ENCODE data around the gene GPNMB.
A peak's percentile ranks its signal among the peaks of the same experiment; 100 is the strongest.

Gene GPNMB

DNA sequence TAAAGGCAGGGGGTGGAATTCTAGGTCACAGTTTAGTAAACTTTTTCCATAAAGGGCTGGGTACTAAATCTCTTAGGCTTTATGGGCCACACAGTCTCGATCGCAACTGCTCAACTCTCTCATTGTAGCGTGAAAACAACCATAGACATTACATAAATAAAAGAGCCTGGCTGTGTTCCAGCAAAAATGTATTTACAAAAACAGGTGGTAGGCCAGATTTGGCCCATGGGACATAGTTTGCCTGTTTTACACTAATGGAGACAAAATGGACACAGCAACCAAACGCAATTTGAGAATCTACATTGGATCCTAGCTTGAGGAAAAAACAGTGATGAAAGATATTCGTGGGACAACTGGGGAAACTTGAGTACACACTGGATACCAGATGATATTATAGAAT lies 29.3 kb downstream of the GPNMB start:
- DNase-seq, result no peak

DNA sequence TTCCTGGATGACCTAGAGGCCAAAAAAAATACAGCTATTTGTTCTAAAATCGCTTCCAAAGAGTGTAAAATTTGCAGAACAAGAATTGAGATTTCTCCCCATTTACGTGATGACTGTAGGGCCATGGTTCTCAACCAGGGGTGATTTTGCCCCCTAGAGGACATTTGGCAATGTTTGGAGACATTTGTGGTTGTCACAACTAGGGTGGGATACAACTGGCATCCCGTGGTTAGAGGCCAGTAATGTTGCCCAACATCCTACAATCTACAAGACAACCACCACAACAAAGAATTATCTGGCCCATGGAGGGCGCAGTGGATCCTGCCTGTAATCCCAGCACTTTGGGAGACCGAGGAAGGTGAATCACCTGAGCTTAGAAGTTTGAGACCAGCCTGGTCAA lies 29.8 kb downstream of the GPNMB start:
- DNase-seq, result no peak

DNA sequence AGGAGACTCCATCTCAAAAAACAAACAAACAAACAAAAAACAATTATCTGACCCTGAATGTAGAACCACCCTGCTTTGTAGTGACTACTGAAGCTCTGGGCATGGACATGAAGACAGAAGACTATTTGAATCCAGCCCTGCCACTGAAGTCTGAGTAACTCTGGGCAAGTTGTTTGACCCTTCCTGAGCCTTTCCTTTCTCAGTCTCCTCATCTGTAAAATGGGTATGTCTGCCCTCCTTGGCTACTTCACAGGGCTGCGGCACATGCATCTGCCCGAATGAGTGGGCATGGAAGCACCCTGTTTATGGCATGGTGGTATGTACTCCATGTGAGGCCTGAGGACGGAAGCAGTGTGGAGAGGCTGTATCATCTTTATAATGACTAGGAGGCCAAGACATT lies 30.4 kb downstream of the GPNMB start:
- DNase-seq, result no peak

DNA sequence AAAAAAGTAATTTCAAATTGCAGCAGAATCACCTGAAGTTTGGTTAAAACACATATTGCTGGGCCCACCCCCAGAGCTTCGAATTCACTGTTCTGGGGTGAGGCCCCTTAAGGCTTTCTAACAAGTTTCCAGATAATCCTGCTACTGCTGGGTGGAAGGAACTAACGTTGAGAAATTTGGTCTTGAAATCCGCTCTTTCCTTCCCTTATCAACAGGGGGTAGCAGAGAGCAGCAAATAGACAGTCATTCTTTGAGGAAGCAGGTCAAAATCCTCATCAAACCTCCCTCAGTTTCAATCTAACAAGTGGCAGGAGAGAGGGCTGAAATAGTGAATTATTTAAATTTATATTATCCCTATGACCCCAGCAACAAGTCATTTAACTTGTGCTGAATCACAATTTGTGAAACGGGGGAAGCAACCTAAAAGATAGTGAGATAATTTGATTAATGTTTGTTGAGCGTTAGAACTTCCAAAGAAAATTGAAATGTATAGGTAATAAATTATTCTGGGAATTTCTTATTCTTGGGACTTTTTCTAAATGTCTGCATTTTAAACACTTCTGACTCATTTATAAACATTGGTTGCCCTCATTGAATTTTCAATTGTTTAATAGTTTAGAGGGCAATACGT lies 30.9 kb downstream of the GPNMB start:
- DNase-seq, result peak; percentile 24

DNA sequence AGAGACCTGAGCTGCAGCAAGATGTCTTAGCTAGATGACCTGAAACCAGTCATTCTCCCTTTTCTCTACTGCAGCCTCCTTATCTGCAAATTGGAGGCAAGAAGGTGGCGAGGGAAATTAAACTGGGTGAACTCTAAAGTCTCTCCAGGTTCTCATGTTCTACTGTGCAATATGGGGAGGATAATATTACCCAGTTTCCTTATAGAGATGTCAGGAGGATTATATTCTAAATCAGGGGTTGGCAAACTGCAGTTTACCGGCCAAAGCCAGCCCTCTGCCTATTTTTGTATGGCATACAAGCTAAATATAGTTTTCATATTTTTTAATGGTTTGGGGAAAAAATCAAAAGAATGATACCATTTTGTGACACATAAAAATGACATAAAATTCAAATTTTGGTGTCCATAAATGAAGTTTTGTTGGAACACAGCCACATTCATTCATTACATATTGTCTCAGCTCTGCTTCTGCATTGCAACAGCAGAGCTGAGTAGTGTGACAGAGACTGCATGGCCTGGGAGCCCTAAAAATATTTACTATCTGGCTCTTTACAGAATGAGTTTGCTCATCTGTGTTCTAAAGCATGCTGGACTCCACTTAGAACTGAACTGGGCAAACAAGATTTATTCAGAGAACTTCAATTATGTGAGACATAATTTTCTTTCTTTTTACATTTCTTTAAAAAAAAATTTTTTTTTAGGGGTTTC lies 33.4 kb downstream of the GPNMB start:
- no peak for DNase-seq

DNA sequence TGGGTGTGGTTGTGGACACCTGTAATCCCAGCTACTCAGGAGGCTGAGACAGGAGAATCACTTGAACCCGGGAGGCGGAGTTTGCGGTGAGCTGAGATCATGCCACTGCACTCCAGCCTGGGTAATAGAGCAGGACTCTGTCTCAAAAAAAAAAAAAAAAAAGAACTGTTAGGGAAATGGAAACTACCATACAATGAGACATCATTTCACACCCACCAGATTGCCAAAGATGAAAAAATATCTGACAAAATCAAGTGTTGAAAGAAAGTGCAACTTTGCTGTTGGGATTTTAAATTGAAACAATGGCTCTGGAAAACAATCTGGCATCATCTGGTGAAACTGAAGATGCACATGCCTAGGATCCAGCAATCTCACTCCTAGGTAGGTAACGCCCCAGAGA lies 36.5 kb downstream of the GPNMB start:
- no peak for DNase-seq

DNA sequence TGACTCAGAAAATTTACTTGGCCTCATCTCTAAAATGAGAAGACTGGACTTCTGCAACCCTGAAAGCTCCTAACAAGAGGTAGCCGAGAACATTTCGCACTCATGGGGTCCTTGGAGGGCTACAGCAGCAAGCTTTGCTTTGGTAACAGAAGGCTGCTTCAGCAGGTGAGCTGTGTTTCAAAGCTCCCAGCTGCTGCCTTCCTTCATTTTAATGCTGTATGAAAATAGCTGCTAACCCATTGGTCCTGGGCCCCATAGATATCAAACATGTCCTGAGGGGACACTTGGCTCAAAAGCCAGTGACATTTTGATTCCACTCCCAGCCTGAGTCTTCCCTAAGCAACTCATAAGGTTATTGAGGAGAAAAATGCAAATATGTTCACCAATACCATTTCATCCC lies 38.3 kb downstream of the GPNMB start:
- DNase-seq, result no peak

DNA sequence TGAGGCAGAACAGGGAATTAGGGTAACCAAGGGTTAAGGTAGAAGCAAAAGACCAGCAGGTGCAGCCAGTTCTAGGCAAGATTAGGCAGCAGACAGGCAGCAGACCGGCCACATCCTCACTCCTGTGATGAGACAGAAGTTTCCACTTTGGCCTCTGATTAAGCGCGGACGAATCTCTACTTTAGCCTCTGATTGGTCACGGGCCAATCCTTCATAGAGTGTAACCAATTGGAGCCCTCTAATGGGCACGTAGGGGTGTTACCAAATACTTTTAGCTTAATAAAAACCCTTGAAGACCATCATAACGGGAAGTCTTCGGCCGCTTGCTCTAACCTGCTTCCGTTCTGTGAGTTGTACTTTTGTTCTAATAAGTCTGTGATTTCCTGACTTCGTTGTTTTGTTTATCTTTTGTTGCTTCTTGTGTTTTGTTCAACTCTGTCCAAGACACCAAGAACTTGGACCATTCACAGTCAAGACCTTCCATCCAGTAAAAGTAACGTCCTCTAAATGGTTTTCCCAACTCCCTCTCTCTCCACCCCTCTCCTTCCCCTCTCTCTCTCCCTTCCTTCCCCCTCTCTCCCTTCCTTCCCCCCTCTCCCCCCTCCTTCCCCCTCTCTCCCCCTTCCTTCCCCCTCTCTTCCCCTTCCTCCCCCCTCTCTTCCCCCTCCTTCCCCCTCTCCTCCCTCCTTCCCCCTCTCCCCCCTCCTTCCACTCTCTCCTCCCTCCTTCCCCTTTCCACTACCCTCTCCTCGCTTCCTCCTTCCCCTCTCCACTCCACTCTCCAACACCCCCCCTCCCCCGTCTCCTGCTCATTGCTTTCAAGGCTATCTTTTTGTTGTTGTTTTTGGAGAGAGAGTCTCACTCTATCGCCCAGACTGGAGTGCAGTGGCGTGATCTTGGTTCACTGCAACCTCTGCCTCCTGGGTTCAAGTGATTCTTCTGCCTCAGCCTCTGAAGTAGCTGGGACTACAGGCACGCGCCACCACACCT lies 39.4 kb downstream of the GPNMB start:
- no peak for DNase-seq

DNA sequence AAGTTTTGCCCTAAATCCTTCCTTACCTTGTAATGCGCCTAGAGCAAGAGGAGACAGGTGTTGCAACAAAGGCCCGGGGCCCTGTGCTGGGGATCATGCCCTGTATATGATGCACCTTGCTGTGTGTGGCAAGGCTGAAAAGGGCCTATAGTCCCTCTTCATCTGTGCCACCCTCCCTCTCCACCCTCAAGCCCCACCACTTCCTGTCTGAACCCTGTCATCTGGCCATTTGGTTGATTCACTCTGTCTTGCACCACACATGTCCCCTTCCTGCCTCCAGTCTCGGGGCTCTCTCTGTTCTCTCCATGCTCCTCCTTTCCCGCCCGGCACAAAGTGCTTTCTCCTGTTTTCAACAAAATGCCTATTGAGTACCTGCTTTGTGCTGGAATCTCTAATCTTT lies 41.0 kb downstream of the GPNMB start:
- DNase-seq, result no peak

DNA sequence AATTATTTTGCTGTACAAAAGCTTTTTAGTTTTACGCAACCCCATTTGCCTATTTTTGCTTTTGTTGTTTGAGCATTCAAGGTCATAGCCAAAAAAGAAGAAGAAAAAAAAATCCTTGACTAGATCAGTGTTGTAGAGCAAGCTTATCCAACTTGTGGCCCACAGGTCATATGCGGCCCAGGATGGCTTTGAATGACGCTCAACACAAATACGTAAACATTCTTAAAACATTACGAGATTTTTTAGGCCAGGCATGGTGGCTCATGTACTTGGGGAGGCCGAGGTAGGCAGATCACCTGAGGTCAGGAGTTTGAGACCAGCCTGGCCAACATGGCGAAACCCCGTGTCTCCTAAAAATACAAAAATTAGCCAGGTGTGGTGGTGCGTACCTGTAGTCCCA lies 44.4 kb downstream of the GPNMB start:
- no peak for DNase-seq

DNA sequence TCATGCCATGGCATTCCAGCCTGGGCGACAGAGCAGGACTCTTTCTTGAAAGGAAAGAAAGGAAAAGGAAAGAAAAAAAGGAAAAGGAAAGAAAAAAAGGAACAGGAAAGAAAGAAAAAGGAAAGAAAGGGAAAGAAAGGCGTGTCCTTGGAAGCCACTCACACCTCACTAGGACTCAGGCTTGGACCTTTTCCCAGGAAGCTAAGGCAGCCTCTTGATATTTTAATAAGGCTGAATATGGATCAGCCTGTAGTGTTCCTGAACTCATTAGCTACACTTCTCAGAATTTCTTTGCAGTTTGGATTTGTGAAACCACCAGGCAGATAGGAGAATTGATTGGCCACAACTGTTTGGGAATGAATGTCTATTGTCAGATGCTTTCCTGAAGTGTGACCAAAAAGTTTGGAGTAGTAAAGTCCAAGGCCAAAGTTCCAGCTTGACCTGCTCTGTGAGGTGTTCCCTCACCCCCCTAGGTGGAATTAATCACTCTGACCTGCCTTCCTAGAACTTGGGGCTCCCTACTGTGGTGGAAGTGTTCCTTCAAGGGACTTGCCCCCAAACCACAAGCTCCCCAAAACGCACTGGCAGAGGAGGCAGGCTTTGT lies 45.5 kb downstream of the GPNMB start:
- no peak for DNase-seq

DNA sequence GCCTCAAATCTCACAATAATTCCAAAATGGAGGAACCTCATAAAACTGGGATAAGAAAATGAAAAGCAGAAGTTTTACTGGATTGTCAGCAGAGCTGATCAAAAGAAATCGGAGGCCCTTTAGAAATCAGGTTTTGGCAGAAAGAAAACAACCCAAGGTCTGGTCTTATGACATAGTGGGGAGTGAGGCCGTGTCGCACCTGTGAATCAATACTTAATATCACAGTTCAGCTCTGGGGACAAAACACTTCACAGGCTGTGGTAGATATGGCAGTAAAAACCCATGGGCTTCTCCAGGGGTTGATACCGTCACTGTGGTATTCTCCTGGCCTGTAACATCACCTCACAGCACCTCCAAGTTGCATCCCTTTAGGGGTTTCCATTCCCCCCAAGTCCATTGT lies 46.0 kb downstream of the GPNMB start:
- no peak for DNase-seq

DNA sequence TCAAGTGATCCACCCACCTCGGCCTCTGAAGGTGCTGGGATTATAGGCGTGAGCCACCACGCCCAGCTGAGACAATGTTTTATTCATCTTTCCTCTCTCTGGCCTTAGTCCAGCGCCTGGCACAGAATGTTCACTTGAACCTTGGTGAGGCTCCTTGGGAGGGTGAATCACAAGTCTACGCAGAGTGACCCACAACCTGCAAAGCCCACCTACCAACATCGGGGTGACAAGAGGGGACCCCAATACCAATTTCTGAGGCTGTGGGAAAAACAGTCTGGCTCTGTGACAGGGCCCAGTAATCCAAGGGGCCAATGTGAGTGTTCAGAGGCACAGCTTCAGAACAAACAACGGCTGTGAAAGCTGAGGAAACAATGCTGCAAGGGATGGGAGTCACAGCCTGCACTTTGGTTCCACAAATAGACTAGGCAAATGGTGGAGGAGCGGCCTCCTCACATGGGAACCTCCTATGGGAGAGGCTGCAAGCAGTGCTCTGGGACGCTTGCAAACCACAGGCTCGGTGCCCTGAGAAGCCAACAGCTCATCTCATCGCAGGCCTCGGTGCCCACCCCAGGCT lies 47.0 kb downstream of the GPNMB start:
- DNase-seq, result no peak

DNA sequence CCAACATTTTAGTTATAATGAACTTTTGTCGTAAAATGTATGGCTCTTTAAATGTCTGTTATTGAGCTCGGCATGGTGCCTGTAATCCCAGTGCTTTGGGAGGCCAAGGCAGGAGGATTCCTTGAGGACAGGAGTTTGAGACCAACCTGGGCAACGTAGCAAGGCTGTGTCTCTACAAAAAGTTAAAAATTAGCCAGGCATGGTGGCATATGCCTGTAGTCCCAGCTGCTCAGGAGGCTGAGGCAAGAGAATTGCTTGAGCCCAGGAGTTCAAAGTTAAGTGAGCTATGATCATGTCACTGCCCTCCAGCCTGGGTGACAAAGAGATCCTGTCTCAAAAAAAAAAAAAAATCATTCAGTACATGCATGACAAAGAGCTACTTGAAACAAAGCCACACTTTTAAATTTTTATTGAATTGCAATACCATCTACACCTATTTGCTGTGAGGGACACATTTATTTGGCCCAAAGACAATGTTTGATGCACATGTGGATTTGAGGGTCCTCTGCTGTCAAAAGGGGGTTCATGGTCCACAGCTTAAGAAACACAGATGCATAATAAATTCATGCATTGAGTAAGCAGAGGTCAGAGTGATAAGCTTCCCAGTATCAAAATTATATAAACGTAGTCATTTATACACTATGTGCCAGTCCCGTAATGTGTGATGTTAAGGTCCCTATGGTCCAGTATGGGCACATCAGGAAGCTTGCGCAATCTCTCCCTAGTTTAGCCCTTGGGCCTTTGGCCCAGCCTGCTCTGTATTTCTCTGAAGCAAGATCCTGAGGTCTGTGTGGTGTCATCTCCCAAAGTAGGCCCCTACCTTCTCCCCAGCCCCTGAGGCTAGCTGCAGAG lies 48.2 kb downstream of the GPNMB start:
- no peak for DNase-seq

DNA sequence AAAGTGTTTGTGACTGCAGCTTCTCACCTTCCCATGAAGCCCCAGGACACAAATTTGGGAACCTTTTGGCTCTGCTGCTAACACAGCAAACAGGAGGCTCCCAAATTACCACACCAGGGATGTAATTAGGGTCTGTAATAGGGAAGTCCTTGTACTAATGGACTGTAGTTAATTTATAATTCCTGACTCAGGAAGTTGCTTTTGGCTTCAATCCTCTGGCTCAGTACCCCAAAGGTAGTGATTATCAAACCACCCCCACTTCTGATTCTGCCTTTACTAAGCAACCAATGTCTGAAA lies 48.8 kb downstream of the GPNMB start:
- no peak for DNase-seq

DNA sequence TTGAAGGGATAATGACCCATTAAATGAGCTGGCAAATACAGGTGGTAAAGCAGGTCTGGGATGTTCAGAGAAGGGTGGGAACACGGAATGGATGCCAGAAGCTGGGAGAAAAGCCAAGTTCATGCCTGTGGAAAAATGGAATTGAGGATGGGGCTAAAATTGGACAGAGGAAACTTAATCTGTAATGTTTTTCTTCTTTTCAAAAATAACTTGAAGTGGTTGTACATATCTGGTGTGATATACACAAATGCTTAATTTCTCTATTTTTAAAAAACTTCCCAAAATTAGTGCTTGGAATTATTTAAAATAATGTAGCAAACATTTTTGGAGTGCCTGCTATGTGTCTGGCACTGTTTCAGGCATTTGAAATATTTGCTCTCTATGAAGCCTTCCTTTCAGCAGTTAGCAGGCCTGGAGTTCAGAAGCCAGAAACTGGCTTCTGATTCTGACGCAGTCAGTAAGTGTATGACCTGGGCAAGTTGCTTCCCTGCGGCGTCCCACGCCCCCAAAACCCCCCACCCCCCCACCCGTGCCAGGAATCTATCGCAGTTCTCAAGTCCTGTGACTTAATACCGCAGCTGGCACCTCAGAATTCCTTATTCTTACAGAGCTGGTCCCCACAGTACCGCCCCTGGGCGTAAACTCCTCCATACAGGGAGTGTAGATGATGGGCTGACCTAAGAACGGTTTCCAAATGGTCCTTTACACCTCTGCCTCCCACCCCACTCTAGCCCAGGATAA lies 51.7 kb downstream of the GPNMB start:
- DNase-seq, result no peak

DNA sequence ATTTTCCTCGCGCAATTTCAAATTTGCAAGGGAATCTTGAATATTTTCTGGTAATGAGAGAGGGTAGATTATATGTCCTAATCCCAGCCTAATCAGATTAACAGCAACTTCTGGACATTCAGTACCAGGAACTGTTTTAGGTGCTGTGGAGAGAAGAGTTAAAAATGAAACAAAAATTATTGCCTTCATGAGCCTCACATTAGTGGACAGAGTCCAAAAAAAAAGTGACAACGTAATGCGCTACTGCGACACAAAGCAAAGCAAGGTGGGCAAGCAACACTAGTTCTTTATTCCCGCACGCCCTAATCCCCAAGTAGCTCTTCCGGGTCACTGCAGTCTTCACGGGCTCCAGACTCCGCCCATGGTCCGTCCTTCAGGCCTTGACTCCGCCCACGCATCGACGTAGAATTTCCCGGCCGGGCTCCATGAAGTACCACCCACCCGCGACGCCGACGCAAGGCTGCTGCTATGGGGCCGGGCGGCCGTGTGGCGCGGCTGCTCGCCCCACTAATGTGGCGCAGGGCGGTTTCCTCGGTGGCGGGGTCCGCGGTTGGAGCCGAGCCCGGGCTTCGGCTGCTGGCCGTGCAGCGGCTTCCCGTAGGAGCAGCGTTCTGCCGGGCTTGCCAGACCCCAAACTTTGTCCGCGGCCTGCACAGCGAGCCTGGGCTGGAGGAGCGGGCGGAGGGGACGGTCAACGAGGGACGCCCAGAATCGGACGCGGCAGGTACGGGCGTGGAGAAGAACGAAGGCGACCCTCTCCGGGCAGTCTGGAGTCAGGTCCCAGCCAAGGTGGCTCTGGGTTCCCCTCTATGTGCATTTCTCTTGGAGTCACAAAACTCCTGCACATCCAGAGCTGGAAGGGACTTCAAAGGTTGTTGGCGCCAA lies 52.6 kb downstream of the GPNMB start, which contains the start of gene MALSU1:
Gene MALSU1 (plus strand): TSS at position 455 of the 885 bp plus-strand sequence. CDS start 14 bp downstream, at position 469.
- DNase-seq, result peak; percentile 96

DNA sequence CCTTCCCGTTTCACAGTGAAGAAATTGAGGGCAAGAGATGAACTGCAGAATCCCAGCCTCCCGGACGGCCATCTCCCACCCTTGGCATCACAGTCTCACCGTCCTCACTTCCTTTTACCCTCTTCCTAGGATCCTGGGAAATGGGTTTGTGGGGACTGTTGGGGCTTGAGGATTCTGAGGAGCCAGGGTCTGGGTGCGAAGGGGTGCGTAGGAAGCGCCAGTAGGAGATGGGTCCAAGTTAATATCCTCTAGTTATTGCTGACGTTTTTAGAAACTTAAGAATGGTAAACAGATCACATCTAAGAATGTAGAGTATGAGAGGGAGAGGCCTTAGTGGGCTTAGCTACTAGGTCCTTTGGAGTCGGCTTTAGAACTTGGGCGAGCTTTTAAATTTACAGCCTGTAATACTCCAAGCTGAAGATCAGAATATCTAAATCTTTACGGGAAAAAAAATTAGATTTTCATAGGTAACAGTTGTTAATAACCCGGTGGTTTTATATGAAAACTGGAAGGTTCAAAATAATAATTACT lies 53.3 kb downstream of the GPNMB start:
- no peak for DNase-seq

DNA sequence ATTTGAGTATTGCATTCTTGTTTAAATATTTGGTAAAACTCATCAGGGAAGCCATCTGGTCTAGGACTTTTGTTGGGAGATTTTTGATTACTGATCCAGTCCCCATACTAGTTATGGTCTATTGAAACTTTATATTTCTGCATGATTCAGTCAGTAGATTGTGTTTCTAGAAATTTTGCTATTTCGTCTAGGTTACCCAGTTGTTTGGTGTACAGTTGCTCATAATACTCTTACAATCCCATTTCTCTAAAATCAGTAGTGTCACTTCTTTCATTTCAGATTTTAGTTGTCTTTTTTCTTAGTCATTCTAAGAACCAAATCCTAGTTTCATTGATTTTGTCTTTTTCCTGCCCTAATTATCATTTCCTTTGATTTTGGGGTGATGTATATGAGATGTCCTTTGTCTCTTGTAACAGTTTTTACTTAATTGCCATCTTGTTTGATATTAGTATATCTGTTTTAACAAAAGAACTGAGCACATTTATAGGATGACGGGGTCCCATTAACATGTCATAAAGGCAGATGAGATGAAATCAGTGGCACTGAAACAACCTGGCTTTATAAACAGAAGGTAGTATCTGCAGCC lies 60.5 kb downstream of the GPNMB start:
- no peak for DNase-seq

DNA sequence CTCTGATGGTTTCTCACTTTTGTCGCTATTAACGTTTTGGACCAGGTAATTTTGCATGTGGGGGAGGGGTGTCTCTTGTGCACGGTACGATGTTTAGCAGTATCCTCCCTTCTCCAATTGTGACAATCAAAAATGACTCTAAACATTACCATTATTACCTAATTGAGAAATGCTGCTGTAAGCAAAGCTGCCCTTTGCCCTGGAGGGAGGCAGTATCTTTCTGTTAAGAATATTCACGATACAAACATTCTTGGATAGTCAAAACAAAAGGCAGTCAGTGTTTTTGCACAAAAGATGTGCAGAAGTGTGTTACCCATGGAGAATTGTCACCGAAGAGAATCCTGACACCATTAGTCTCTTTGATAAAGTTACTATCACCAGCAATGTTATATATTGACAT lies 62.2 kb downstream of the GPNMB start:
- no peak for DNase-seq

Data from NCI-H2171 (cell line).